Naive thymus-derived CD8-positive, alpha-beta T cell (primary cell): ENCODE data around the gene ANP32E. TPM values are rescaled to one million over a fixed set of nuclear protein-coding genes. Genes with fewer than 3 reads are reported as not detected.
A peak's percentile ranks its signal among the peaks of the same experiment; 100 is the strongest.
"Not testable (repeated sequence)": the region's sequence is repeated elsewhere in the genome, so short reads cannot be mapped to it uniquely, and the experiment has no call there.

Source experiments
- ATAC-seq, 2 donors: fragments of 150-1000 bp; cut with Tn5 transposase in 1 of 2; sonication (Bioruptor Pico), chemical (Tn5 transposase) in 1 of 2; 1 replicate in 1 of 2; 2 replicates in 1 of 2; pipeline ENCODE4 v1.10.0; 2021; ENCODE audit warnings: mild to moderate bottlenecking in 2 of 2, moderate library complexity in 2 of 2
- POLR2A ChIA-PET: fragments of 350-600 bp; sonication (Branson Sonifier 250); formaldehyde crosslinking; loops from one replicate; lab custom pipeline; 2021; ENCODE audit warnings: antibody characterized with exemption; lab: Charles Lee
- DNase-seq, 10 donors: peaks; one replicate each; pipeline versions ENCODE4 v3.0.0 to v3.0.0-alpha.2; 2020 to 2022
- H3K27ac Mint-ChIP-seq, 10 donors: one replicate each; pipeline ENCODE4 v1.8.0; 2020 to 2022; ENCODE audit warnings: mild to moderate bottlenecking in 10 of 10, mixed read lengths in 10 of 10, moderate library complexity in 4 of 10, inconsistent platforms in 1 of 10
- H3K27me3 Mint-ChIP-seq, 5 donors: one replicate each; pipeline ENCODE4 v1.8.0; 2021 to 2022; ENCODE audit warnings: mixed read lengths in 5 of 5
- H3K36me3 Mint-ChIP-seq, 3 donors: one replicate each; pipeline ENCODE4 v1.8.0; 2020 to 2022; ENCODE audit warnings: mixed read lengths in 3 of 3, mild to moderate bottlenecking in 2 of 3, inconsistent platforms in 1 of 3
- H3K4me1 Mint-ChIP-seq, 4 donors: one replicate each; pipeline ENCODE4 v1.8.0; 2021 to 2022; ENCODE audit warnings: mixed read lengths in 4 of 4
- H3K4me3 Mint-ChIP-seq, 10 donors: one replicate each; pipeline ENCODE4 v1.8.0; 2020 to 2022; ENCODE audit warnings: mild to moderate bottlenecking in 10 of 10, mixed read lengths in 10 of 10, moderate library complexity in 6 of 10, inconsistent platforms in 1 of 10
- H3K9me3 Mint-ChIP-seq, 9 donors: one replicate each; pipeline ENCODE4 v1.8.0; 2020 to 2022; ENCODE audit warnings: mixed read lengths in 9 of 9, mild to moderate bottlenecking in 3 of 9, inconsistent platforms in 1 of 9, moderate library complexity in 1 of 9
- polyA plus RNA-seq, 3 donors: library from polyadenylated mRNA; unstranded; fragments of 300-500 nt; fragmentation: Illumina TruSeq; gene quantifications; one replicate each; pipeline ENCODE4 v1.2.3, GENCODE V29; 2021
- total RNA-seq, 8 experiments: library from RNA in 2 of 8; stranded (reverse) in 2 of 8; gene quantifications; one replicate each; pipeline ENCODE4 v1.2.3 and lab custom pipeline; 2021 to 2026

Gene ANP32E
- total and polyA plus RNA-seq, 5 experiments from 2014 or later = 44.8 to 51.3 (median 50.3) TPM

DNA sequence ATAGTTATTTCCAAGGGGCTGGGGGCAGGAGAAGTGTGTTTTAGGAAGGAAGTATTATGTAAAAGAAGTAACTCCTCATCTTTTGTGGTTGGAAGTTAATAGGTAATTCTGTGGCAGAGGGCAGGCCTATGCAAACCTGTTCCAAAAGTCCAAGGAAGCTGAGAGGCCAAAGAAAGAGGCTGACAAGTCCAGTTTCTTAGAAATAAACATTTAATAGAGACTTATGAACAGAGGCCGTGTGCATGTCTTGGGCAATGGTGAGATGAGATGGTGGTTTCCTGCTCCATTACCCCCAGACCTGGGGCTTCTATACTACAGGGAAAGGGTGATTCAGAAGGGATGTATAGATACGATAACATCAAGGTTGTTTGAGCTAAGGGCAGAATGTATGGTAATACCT is 14.0 kb upstream of the ANP32E start:
- no peaks in the 10 kb centered on the region for H3K4me1 Mint-ChIP-seq
- no peak overlapping the region for H3K27ac Mint-ChIP-seq
- ATAC-seq (no peak), DNase-seq (no peak)
- POLR2A ChIA-PET = no interaction called here
- no peaks in the 10 kb centered on the region for H3K36me3 Mint-ChIP-seq
- H3K4me3 Mint-ChIP-seq = no peak overlapping the region
- H3K27me3 Mint-ChIP-seq = peaks cover 0 to 6% (median 2%) of the 10 kb centered on the region in 5 donors
- H3K9me3 Mint-ChIP-seq = no peaks in the 10 kb centered on the region

DNA sequence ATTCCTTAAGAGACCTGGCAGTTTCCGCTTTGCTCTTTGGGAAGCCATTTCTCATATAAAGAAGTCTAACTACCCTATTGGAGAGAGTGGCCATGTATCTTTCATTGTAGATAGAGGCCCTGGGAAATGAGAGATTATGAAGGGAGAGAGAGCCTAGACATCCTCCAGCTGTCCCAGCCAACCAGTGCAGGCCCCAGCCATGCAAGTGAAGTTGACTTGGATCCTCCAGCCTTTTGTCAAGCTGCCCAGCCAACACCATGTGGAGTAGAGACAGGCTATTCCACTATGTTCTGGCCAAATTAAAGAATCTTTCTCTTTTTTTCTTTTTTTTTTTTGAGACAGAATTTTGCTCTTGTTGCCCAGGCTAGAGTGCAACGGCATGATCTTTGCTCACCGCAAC is 7.1 kb upstream of the ANP32E start:
- Mint-ChIP-seq H3K27me3 (peaks cover 0 to 2% (median 0%) of the 10 kb centered on the region in 5 donors), H3K27ac (no peak overlapping the region), H3K4me3 (no peak overlapping the region), H3K9me3 (no peaks in the 10 kb centered on the region), H3K4me1 (no peaks in the 10 kb centered on the region), H3K36me3 (no peaks in the 10 kb centered on the region)
- DNase-seq (no peak), ATAC-seq (no peak)
- POLR2A ChIA-PET = interaction anchor here (0.6 kb wide), 2 partner anchors 52 to 250 kb away, joined by 3 to 6 read pairs; no protein-coding TSS in a partner anchor

DNA sequence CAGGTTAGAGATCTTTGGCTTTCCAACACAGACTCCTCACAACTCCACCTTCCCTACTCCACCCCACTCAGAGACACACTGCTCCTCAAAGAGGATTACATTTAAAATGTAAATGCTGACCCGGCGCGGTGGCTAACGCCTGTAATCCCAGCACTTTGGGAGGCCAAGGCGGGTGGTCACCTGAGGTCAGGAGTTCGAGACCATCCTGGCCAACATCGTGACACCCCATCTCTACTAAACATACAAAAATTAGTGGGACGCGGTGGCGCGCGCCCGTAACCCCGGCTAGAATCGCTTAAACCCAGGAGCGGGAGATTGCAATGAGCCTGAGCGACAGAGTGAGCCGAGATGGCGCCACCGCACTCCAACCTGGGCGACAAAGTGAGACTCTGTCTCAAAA is 1.8 kb upstream of the ANP32E start:
- Mint-ChIP-seq H3K27ac (peak overlapping the region in 1 of 10 donors; percentile 60), H3K36me3 (no peaks in the 10 kb centered on the region), H3K27me3 (no peaks in the 10 kb centered on the region), H3K4me3 (peak overlapping the region in 5 of 10 donors; percentile 8 to 59 (median 19)), H3K4me1 (peaks cover 11 to 21% (median 18%) of the 10 kb centered on the region in 4 donors), H3K9me3 (no peaks in the 10 kb centered on the region)
- ATAC-seq = no peak
- no peak for DNase-seq
- POLR2A ChIA-PET = interaction anchor here (1.2 kb wide), 1 partner anchor 350 kb away, joined by 3 read pairs; a partner anchor contains a TSS

DNA sequence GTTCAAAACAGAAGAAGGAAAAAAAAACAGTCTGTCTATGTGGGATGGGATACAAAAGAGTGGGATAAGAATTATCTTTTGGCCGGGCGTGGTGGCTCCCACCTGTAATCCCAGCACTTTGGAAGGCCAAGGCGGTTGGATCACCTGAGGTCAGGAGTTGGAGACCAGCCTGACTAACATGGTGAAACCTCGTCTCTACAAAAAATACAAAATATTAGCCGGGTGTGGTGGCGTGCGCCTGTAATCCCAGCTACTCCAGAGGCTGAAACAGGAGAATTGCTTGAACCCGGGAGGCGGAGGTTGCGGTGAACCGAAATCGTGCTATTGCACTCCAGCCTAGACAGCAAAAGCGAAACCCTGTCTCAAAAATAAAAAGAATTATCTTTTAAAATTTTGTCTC is 1.3 kb upstream of the ANP32E start:
- H3K4me3 Mint-ChIP-seq = peak overlapping the region in 2 of 10 donors; percentile 8 to 59
- H3K27me3 Mint-ChIP-seq, H3K36me3 Mint-ChIP-seq, ATAC-seq, H3K9me3 Mint-ChIP-seq, DNase-seq: not testable (repeated sequence)
- H3K27ac Mint-ChIP-seq = peak overlapping the region in 2 of 10 donors; percentile 70 to 73
- POLR2A ChIA-PET = interaction anchor here (0.7 to 4.8 kb wide), 3 partner anchors 23 to 349 kb away, joined by 3 to 46 read pairs (median 3); a partner anchor contains a TSS
- H3K4me1 Mint-ChIP-seq = peaks cover 11 to 21% (median 19%) of the 10 kb centered on the region in 4 donors

DNA sequence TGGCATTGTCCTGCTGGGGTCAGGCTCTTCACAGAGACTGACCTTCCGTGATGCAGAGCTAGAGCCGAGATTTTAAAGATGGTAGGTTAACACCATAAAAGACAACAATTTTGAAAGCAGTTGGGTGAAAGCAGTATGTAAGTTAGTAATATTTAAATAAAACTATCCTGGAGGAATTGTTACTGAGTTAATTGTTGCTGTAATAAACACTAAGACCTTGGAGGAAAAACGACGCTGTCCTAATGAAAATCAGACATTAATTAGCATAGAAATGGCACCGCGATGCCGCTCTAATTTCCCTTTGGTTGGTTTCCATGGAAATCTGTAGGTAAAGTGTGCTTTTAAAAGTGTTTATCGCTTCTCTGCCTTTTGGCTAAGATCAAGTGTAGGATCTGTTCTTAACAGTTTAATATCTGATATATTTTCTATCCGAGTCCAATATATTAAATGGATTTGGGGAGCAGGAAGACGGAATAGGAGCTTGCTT is 745 bp upstream of the ANP32E start:
- H3K4me3 Mint-ChIP-seq = peak overlapping the region in 1 of 10 donors; percentile 43
- no peak for DNase-seq
- POLR2A ChIA-PET = interaction anchor here (0.7 to 4.8 kb wide), 6 partner anchors 23 to 349 kb away, joined by 3 to 46 read pairs (median 3); partner anchors contain the start of gene RPRD2

DNA sequence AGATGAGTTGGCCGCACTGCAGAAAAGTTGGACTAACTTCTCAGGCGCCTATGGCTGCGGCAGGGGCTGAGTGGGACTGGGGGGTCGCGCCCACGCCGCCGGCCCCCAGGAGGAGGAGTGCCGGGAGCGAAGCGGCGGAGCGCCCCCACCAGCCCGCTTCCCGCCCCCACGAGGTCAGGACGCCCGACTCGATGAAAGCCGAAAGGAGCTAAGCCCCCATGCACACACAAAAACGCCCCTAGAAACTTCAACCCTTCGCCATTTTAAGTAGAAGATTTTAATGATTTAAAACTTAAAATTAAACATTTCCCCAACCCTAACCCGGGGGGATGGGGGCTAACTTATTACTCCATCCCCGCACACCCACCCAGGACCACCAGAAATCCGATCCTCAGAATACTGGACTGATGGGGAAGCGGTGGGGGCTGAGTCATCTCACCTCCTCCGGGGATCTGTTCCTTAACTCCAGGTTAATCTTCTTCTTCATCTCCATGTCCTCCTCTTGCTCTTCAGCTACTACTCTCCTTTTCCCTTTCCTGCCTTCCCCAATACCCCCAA is 539 bp downstream of the ANP32E start:
- no peaks in the 10 kb centered on the region for H3K9me3 Mint-ChIP-seq
- no peak overlapping the region for H3K27ac Mint-ChIP-seq
- DNase-seq (peak; percentile 15 to 74 (median 34)), ATAC-seq (peak in 1 of 2 donors; percentile 1)
- POLR2A ChIA-PET = interaction anchor here (0.6 to 4.8 kb wide), 20 partner anchors 15 to 1169 kb away, joined by 3 to 46 read pairs (median 4); partner anchors contain the start of genes APH1A, MCL1, PLEKHO1 and RPRD2
- H3K27me3 Mint-ChIP-seq = no peaks in the 10 kb centered on the region
- peaks cover 11 to 21% (median 20%) of the 10 kb centered on the region in 4 donors for H3K4me1 Mint-ChIP-seq
- H3K36me3 Mint-ChIP-seq = peaks cover 0 to 9% (median 0%) of the 10 kb centered on the region in 3 donors
- no peak overlapping the region for H3K4me3 Mint-ChIP-seq

More for the DNA sequence above, 745 bp upstream of the ANP32E start:
- no peaks in the 10 kb centered on the region for H3K27me3 Mint-ChIP-seq
- peak overlapping the region in 3 of 10 donors; percentile 17 to 73 (median 70) for H3K27ac Mint-ChIP-seq
- peaks cover 11 to 21% (median 20%) of the 10 kb centered on the region in 4 donors for H3K4me1 Mint-ChIP-seq
- no peak for ATAC-seq
- H3K36me3 Mint-ChIP-seq = no peaks in the 10 kb centered on the region
- no peaks in the 10 kb centered on the region for H3K9me3 Mint-ChIP-seq

DNA sequence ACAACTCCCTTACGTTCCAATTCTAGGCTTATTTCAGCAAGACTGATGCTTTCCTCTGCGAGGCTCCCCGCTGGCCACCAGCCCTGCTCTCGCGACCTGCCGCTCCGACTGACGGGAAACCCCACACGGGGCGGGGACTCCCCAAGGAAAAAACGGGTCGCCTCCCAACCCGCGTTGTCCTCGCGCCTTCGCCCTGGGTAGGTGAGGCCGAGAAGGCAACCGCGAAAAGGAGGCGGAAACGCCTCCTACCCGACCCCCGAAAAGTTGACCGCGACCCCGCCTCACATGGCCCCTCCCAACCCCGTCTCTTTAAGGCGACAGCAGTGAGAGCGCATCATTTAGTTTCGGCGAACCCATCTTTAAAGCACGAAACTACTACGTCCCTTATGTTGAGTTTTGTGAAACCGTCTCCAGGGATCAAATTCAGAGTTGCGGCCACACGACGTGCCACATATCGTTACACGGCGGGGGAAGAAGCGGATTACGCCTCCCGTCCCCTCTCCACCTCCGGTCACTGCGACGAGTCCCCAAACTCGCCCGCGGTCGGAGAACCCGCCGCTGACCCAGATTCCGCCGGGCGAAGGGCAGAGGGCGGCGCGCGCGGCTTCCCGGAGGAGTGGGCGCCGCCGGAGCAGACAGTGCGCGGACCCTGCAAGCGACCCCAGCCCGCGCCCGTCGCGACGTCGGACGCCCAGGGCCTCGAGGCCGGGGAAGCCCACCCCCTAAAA is 1.2 kb downstream of the ANP32E start:
- Mint-ChIP-seq H3K27me3 (no peaks in the 10 kb centered on the region), H3K4me1 (peaks cover 11 to 21% (median 20%) of the 10 kb centered on the region in 4 donors), H3K36me3 (peaks cover 0 to 14% (median 0%) of the 10 kb centered on the region in 3 donors), H3K27ac (peak overlapping the region in 8 of 10 donors; percentile 93 to 99 (median 98)), H3K4me3 (peak overlapping the region in 6 of 10 donors; percentile 91 to 98 (median 98)), H3K9me3 (no peaks in the 10 kb centered on the region)
- POLR2A ChIA-PET = interaction anchor here (0.6 to 4.8 kb wide), 23 partner anchors 14 to 1092 kb away, joined by 3 to 46 read pairs (median 4); partner anchors contain the start of genes APH1A, MCL1, PLEKHO1 and RPRD2
- DNase-seq = peak; percentile 73 to 87 (median 84)
- ATAC-seq = peak; percentile 56 to 57

DNA sequence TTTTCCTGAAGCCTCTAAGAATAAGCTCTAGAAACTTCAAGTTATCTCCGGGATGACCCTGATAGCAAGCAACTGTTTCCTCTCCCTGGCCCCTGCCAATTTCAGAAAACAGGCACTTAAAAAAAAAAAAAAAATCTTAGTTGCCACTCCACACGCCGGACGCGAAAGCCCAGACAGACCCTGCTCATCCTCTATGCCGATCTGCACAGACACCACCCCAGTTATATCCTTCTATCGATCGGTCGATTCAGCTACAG is 1.7 kb downstream of the ANP32E start:
- Mint-ChIP-seq H3K9me3 (no peaks in the 10 kb centered on the region), H3K36me3 (peaks cover 0 to 18% (median 0%) of the 10 kb centered on the region in 3 donors), H3K4me1 (peaks cover 11 to 21% (median 20%) of the 10 kb centered on the region in 4 donors), H3K4me3 (peak overlapping the region in 6 of 10 donors; percentile 91 to 98 (median 98)), H3K27ac (peak overlapping the region in 8 of 10 donors; percentile 93 to 99 (median 98)), H3K27me3 (no peaks in the 10 kb centered on the region)
- ATAC-seq (no peak), DNase-seq (no peak)
- POLR2A ChIA-PET = interaction anchor here (0.6 to 4.8 kb wide), 21 partner anchors 14 to 1166 kb away, joined by 3 to 46 read pairs (median 4); partner anchors contain the start of genes APH1A, PLEKHO1 and RPRD2

DNA sequence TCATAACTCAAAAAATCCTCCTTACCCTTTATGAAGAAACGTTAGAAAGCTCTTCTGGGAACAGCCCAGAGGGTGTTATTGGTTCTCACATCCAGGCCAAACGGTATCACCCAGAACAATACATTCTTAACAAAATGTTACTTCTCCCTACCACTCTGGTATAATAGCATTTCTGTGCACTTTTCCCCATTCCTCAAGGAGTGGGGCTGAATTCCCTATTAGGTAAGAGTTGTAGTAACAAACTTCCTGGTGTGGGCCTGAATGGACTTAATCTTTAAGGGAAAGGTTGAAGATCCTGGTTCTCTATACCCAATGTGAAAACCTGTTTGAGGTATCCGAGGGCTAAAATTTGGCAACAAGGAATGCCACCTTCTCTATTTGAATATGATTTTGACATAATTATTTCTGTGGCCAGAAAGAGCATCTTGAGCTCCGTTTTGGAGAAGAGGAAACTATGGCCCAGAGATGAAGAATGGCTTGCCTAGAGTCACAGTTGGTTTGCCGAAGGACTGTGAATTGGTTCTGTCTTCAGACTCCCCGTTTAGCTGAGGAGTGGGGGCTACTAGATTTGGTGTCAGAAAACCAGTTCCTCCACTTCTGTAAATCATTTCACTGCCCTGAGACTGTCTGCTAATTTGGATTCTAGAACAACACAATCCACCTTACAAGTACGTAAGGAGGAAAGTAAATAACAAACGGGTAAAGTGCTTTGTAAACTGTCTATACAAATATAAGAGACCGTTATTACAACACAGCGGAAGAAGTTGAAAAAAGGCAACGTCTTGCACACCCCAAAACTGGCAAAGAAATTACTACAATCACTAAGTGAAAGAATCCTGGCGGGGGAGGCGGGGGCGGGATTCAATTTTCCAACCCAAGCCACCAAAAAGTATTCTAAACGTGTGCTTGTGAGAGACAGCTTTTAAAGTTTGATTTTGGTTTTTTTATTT is 2.3 kb downstream of the ANP32E start:
- ATAC-seq = no peak
- peaks cover 0 to 24% (median 0%) of the 10 kb centered on the region in 3 donors for H3K36me3 Mint-ChIP-seq
- H3K27me3 Mint-ChIP-seq = no peaks in the 10 kb centered on the region
- POLR2A ChIA-PET = interaction anchor here (0.6 to 4.8 kb wide), 20 partner anchors 13 to 1167 kb away, joined by 3 to 46 read pairs (median 4); partner anchors contain the start of genes APH1A, PLEKHO1 and RPRD2
- H3K9me3 Mint-ChIP-seq = no peaks in the 10 kb centered on the region
- peak in 6 of 10 donors; percentile 7 to 35 (median 22) for DNase-seq
- peak overlapping the region in 8 of 10 donors; percentile 93 to 99 (median 98) for H3K27ac Mint-ChIP-seq
- H3K4me1 Mint-ChIP-seq = peaks cover 11 to 21% (median 20%) of the 10 kb centered on the region in 4 donors
- peak overlapping the region in 6 of 10 donors; percentile 91 to 98 (median 98) for H3K4me3 Mint-ChIP-seq

DNA sequence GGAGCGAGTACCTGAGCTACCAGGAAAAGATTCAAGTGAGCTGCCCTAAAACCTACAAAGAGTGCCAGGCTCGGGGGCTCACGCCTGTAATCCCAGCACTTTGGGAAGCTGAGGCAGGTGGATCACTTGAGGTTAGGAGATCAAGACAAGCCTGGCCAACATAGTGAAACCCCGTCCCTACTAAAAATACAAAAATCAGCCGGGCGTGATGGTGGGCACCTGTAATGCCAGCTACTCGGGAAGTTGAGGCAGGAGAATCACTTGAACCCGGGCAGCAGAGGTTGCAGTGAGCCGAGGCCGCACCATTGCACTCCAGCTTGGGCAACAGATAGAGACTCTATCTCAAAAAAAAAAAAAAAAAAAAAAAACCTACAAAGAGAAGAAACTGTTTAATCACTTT is 3.0 kb downstream of the ANP32E start:
- ATAC-seq, H3K9me3 Mint-ChIP-seq, H3K27me3 Mint-ChIP-seq, DNase-seq: not testable (repeated sequence)
- Mint-ChIP-seq H3K4me3 (peak overlapping the region in 6 of 10 donors; percentile 8 to 98 (median 22)), H3K36me3 (peaks cover 0 to 31% (median 2%) of the 10 kb centered on the region in 3 donors), H3K27ac (peak overlapping the region in 8 of 10 donors; percentile 56 to 99 (median 96)), H3K4me1 (peaks cover 11 to 21% (median 20%) of the 10 kb centered on the region in 4 donors)
- POLR2A ChIA-PET = interaction anchor here (0.6 to 4.8 kb wide), 6 partner anchors 19 to 345 kb away, joined by 4 to 46 read pairs (median 10); partner anchors contain the start of genes PLEKHO1 and RPRD2

DNA sequence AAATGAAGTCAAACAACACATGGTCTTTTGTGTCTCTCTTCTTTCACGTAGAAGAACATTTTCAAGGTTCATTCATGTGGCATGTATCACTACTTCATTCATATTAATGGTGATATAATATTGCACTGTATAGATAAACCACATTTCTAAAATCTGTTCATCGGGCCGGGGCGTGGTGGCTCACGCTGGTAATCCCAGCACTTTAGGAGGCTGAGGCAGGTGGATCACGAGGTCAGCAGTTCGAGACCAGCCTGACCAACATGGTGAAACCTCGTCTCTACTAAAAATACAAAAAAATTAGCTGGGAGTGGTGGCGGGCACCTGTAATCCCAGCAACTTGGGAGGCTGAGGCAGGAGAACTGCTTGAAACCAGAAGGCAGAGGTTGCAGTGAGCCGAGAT is 7.7 kb downstream of the ANP32E start:
- POLR2A ChIA-PET = interaction anchor here (0.7 kb wide), 1 partner anchor 145 kb away, joined by 4 read pairs; no protein-coding TSS in a partner anchor
- not testable (repeated sequence) for ATAC-seq, H3K27me3 Mint-ChIP-seq, DNase-seq, H3K4me3 Mint-ChIP-seq, H3K9me3 Mint-ChIP-seq
- Mint-ChIP-seq H3K27ac (peak overlapping the region in 1 of 10 donors; percentile 4), H3K36me3 (peaks cover 5 to 77% (median 13%) of the 10 kb centered on the region in 3 donors), H3K4me1 (peaks cover 0 to 14% (median 5%) of the 10 kb centered on the region in 4 donors)
